ENCODE results near the gene DRAP1. TPM values are rescaled to one million over a fixed set of nuclear protein-coding genes. Genes with fewer than 3 reads are reported as not detected.
A peak's percentile ranks its signal among the peaks of the same experiment; 100 is the strongest.

DRAP1 gene
- total RNA-seq = 100 to 1,000 TPM in 1 of 4 donors, 10 to 100 TPM in 3; 32.6 to 112 (median 57.5) TPM

GRCh38 chr11:65919141-65919572 lies at the start of gene DRAP1:
Gene DRAP1 (plus strand): TSS chr11:65919426. CDS start chr11:65919502, 76 bp downstream.
- no peaks in the 10 kb centered on the region for H3K27me3 ChIP-seq
- peaks cover 2 to 48% (median 21%) of the 10 kb centered on the region in 4 donors for H3K4me1 ChIP-seq
- H3K4me3 ChIP-seq = peak within 1 kb of the TSS; percentile 94 to 99 (median 97)
- peak in 2 of 6 experiments; percentile 6 to 44 for TF ChIP-seq CTCF (IDR thresholded peaks at IDR 0.05)
- peak; percentile 40 to 56 for TF ChIP-seq POLR2A (IDR thresholded peaks at IDR 0.05)
- no peaks in the 10 kb centered on the region for H3K9me3 ChIP-seq
- peak; percentile 99 to 100 (median 99) for DNase-seq
- H3K27ac ChIP-seq = peak within 1 kb of the TSS; percentile 88 to 100 (median 95)
- peaks cover 0 to 18% (median 0%) of the 10 kb centered on the region in 3 donors for H3K36me3 ChIP-seq

GRCh38 chr11:65869643-65870306 lies 49.5 kb upstream of the DRAP1 start:
- TF ChIP-seq CTCF (IDR thresholded peaks at IDR 0.05) (no peak), POLR2A (IDR thresholded peaks at IDR 0.05) (no peak)
- peaks cover 0 to 25% (median 0%) of the 10 kb centered on the region in 3 donors for H3K36me3 ChIP-seq
- DNase-seq = peak in 1 of 3 donors; percentile 46

GRCh38 chr11:65870307-65870658 lies 48.9 kb upstream of the DRAP1 start:
- no peaks in the 10 kb centered on the region for H3K9me3 ChIP-seq
- H3K4me1 ChIP-seq = peaks cover 0 to 22% (median 9%) of the 10 kb centered on the region in 4 donors
- no peak for TF ChIP-seq POLR2A (IDR thresholded peaks at IDR 0.05)
- TF ChIP-seq CTCF (IDR thresholded peaks at IDR 0.05) = no peak
- H3K27me3 ChIP-seq = no peaks in the 10 kb centered on the region
- H3K36me3 ChIP-seq = peaks cover 0 to 20% (median 0%) of the 10 kb centered on the region in 3 donors
- no peak overlapping the region for H3K27ac ChIP-seq
- H3K4me3 ChIP-seq = no peak overlapping the region
- peak in 1 of 3 donors; percentile 47 for DNase-seq

More at GRCh38 chr11:65869643-65870306, 49.5 kb upstream of the DRAP1 start:
- H3K9me3 ChIP-seq = no peaks in the 10 kb centered on the region
- H3K4me3 ChIP-seq = no peak overlapping the region
- H3K4me1 ChIP-seq = peaks cover 0 to 22% (median 9%) of the 10 kb centered on the region in 4 donors
- H3K27ac ChIP-seq = no peak overlapping the region
- no peaks in the 10 kb centered on the region for H3K27me3 ChIP-seq

GRCh38 chr11:65870706-65871681 lies 48.2 kb upstream of the DRAP1 start:
- peak overlapping the region in 1 of 4 donors; percentile 56 for H3K4me3 ChIP-seq
- peak in 1 of 3 donors; percentile 48 for DNase-seq

More at GRCh38 chr11:65870706-65871681, 48.2 kb upstream of the DRAP1 start:
- no peaks in the 10 kb centered on the region for H3K27me3 ChIP-seq
- peaks cover 0 to 22% (median 9%) of the 10 kb centered on the region in 4 donors for H3K4me1 ChIP-seq
- no peaks in the 10 kb centered on the region for H3K9me3 ChIP-seq
- peaks cover 0 to 13% (median 0%) of the 10 kb centered on the region in 3 donors for H3K36me3 ChIP-seq
- peak overlapping the region in 3 of 4 donors; percentile 76 to 85 (median 81) for H3K27ac ChIP-seq
- TF ChIP-seq CTCF (IDR thresholded peaks at IDR 0.05) (no peak), POLR2A (IDR thresholded peaks at IDR 0.05) (no peak)
